HCT116 (cell line): ENCODE data around the gene PDXK.

Source experiments
- CBX3 ChIP-seq: IDR thresholded peaks from 2 replicates; pipeline ENCODE4 v1.6.1; 2012; ENCODE audit warnings: low read depth
- CEBPB ChIP-seq: IDR thresholded peaks from 2 replicates; pipeline ENCODE4 v1.6.1; 2012; ENCODE audit warnings: low read depth
- EZH2 ChIP-seq: fragments of 200-600 bp; sonication (generic); IDR thresholded peaks from 2 replicates; pipeline ENCODE4 v1.6.1; 2017; ENCODE audit warnings: antibody characterized with exemption, mixed run types
- EZH2phosphoT487 ChIP-seq: fragments of 200-600 bp; IDR thresholded peaks from 2 replicates; pipeline ENCODE4 v1.6.1; 2018; ENCODE audit warnings: antibody characterized with exemption, borderline replicate concordance
- MAX ChIP-seq: IDR thresholded peaks from 2 replicates; pipeline ENCODE4 v1.6.1; 2012
- POLR2A ChIP-seq: IDR thresholded peaks from 2 replicates; pipeline ENCODE4 v1.7.0; 2011; ENCODE audit warnings: borderline replicate concordance; ENCODE audit not compliant: insufficient read depth, insufficient read length; ENCODE audit errors: extremely low read depth
- REST ChIP-seq: IDR thresholded peaks from 2 replicates; pipeline ENCODE4 v1.6.1; 2012; ENCODE audit warnings: low read depth
- SIN3A ChIP-seq: IDR thresholded peaks from 2 replicates; pipeline ENCODE4 v1.6.1; 2012; ENCODE audit warnings: low read depth
- SRF ChIP-seq: IDR thresholded peaks from 2 replicates; pipeline ENCODE4 v1.6.1; 2012; ENCODE audit warnings: low read depth
- TCF7L2 ChIP-seq: IDR thresholded peaks from 2 replicates; pipeline ENCODE4 v1.7.0; 2011; ENCODE audit warnings: borderline replicate concordance, inconsistent platforms; ENCODE audit not compliant: insufficient read depth, insufficient read length; ENCODE audit errors: extremely low read depth
- TF ChIP-seq, protein P1 (sequence below), 3 experiments: fragments of 200-600 bp in 1 of 3; sonication (generic) in 1 of 3; IDR thresholded peaks in 2 of 3; conservative IDR thresholded peaks in 1 of 3; 2 replicates each; pipeline ENCODE4 v1.5.1; 2012 to 2017; ENCODE audit warnings: low read depth in 2 of 3, low read length in 2 of 3, antibody characterized with exemption in 1 of 3, borderline replicate concordance in 1 of 3, control low read depth in 1 of 3, mild to moderate bottlenecking in 1 of 3, mixed read lengths in 1 of 3, mixed run types in 1 of 3, moderate library complexity in 1 of 3; ENCODE audit not compliant: insufficient read depth in 1 of 3

- TF ChIP-seq EZH2phosphoT487 = no peak
- no peak for TF ChIP-seq REST
- TF ChIP-seq MAX = no peak
- TF ChIP-seq, protein P1, sequence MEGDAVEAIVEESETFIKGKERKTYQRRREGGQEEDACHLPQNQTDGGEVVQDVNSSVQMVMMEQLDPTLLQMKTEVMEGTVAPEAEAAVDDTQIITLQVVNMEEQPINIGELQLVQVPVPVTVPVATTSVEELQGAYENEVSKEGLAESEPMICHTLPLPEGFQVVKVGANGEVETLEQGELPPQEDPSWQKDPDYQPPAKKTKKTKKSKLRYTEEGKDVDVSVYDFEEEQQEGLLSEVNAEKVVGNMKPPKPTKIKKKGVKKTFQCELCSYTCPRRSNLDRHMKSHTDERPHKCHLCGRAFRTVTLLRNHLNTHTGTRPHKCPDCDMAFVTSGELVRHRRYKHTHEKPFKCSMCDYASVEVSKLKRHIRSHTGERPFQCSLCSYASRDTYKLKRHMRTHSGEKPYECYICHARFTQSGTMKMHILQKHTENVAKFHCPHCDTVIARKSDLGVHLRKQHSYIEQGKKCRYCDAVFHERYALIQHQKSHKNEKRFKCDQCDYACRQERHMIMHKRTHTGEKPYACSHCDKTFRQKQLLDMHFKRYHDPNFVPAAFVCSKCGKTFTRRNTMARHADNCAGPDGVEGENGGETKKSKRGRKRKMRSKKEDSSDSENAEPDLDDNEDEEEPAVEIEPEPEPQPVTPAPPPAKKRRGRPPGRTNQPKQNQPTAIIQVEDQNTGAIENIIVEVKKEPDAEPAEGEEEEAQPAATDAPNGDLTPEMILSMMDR (IDR thresholded peaks at IDR 0.05 in 2 of 3, conservative IDR thresholded peaks at IDR 0.05 in 1 of 3; ENCODE audit: borderline replicate concordance in 1 of 3, insufficient read depth in 1 of 3, low read depth in 2 of 3, low read length in 2 of 3) = no peak
- no peak for TF ChIP-seq SIN3A
- TF ChIP-seq POLR2A = no peak
- TF ChIP-seq CBX3 = no peak
- no peak for TF ChIP-seq CEBPB
- no peak for TF ChIP-seq TCF7L2
- TF ChIP-seq EZH2 = no peak
- TF ChIP-seq SRF = no peak
Measured at GRCh38 chr21:43809346-43809799, 90.4 kb downstream of the PDXK start.
